Kidney (tissue), 14 donors: ENCODE measurements around the gene STAB1. TPM values are rescaled to one million over a fixed set of nuclear protein-coding genes. Genes with fewer than 3 reads are reported as not detected.

ENCODE experiments used
- DNase-seq, 5 donors: peaks; one replicate each; pipeline ENCODE4 v3.0.0-alpha.2; 2013 to 2020
- FAIRE-seq: peaks from 2 replicates; lab custom pipeline; 2012; peaks lifted over from hg19 to GRCh38; lab: Jason Lieb, UNC
- H3K27ac ChIP-seq, 2 donors: one replicate each; pipeline ENCODE4 v1.7.0; 2013; ENCODE audit warnings: low read depth in 2 of 2, low read length in 2 of 2, inconsistent platforms in 1 of 2
- H3K27me3 ChIP-seq: one replicate; pipeline ENCODE4 v1.7.1; 2013; ENCODE audit warnings: low read length, inconsistent platforms; ENCODE audit not compliant: control insufficient read depth, insufficient read depth
- H3K36me3 ChIP-seq, 3 donors: one replicate each; pipeline versions ENCODE4 v1.7.0 to v1.7.1; 2013; ENCODE audit warnings: low read length in 3 of 3, control low read depth in 1 of 3, inconsistent platforms in 1 of 3; ENCODE audit not compliant: insufficient read depth in 3 of 3, control insufficient read depth in 2 of 3
- H3K4me1 ChIP-seq, 3 donors: one replicate each; pipeline versions ENCODE4 v1.7.0 to v1.7.1; 2013; ENCODE audit warnings: low read length in 3 of 3, inconsistent platforms in 1 of 3, low read depth in 1 of 3; ENCODE audit not compliant: control insufficient read depth in 2 of 3, insufficient read depth in 2 of 3
- H3K4me3 ChIP-seq, 3 donors: one replicate each; pipeline versions ENCODE4 v1.7.0 to v1.8.1; 2013; ENCODE audit warnings: low read length in 3 of 3, control low read depth in 1 of 3, inconsistent platforms in 1 of 3
- H3K9ac ChIP-seq, 3 donors: one replicate each; pipeline versions ENCODE4 v1.7.0 to v1.7.1; 2013; ENCODE audit warnings: low read length in 3 of 3, control low read depth in 1 of 3, inconsistent platforms in 1 of 3
- H3K9me3 ChIP-seq, 3 donors: one replicate each; pipeline versions ENCODE4 v1.7.0 to v1.7.1; 2013; ENCODE audit warnings: low read length in 3 of 3, control low read depth in 1 of 3, inconsistent platforms in 1 of 3; ENCODE audit not compliant: control insufficient read depth in 2 of 3, insufficient read depth in 1 of 3
- CTCF ChIP-seq: IDR thresholded peaks from 3 replicates; pipeline ENCODE4 v1.5.1; 2012; ENCODE audit warnings: mild to moderate bottlenecking, moderate library complexity, borderline replicate concordance; ENCODE audit not compliant: insufficient read depth; ENCODE audit errors: extremely low read depth
- intact Hi-C: fragments of 100-400 bp; cut with DNase I; formaldehyde crosslinking; loops from one replicate; pipeline ENCODE4 v1.11.1; 2022
- polyA plus RNA-seq: library from polyadenylated mRNA; stranded (reverse); fragments of 350-450 nt; fragmentation: Illumina TruSeq; extraction: RNeasy Lipid Tissue Mini Kit (QIAGEN cat#74804); gene quantifications from one replicate; pipeline ENCODE4 v1.2.3, GENCODE V29; 2014; ENCODE audit warnings: low read depth, low replicate concordance; ENCODE audit not compliant: insufficient read depth
- total RNA-seq: library from RNA; stranded (reverse); fragmentation: NEBNext Ultra II Directional; extraction: Animal tissue kit (Norgen Biotek cat#: 25700); gene quantifications from one replicate; pipeline ENCODE4 v1.2.1, GENCODE V29; 2021
- donor health status: control.
- donor health status: control.
- donor health status: control.
- donor health status: control.
- donor health status: control.
- donor health status: DM: yes; HTN: yes; CAD: no.
- donor health status: Normal renal cell carcinoma (clear cell type).

Gene STAB1
- total and polyA plus RNA-seq, 2 donors from 2014 or later: 98.4 to 379 TPM

GRCh38 chr3:52537165-52537620 lies 42.1 kb downstream of the STAB1 start:
- Histone ChIP-seq H3K4me1 (peaks cover 3 to 31% (median 12%) of the 10 kb centered on the region in 3 donors), H3K27ac (peak overlapping the region; percentile 87 to 96), H3K4me3 (peak overlapping the region; percentile 87 to 97 (median 93)), H3K9me3 (no peaks in the 10 kb centered on the region), H3K36me3 (peaks cover 0 to 10% (median 0%) of the 10 kb centered on the region in 3 donors), H3K9ac (peak overlapping the region; percentile 63 to 97 (median 80)), H3K27me3 (no peaks in the 10 kb centered on the region)
- FAIRE-seq (no peak), DNase-seq (no peak)
- intact Hi-C loops: no loop called here
- TF ChIP-seq CTCF: no peak

- no peaks in the 10 kb centered on the region for H3K27me3 ChIP-seq
- H3K9ac ChIP-seq: peak overlapping the region; percentile 63 to 97 (median 80)
- peaks cover 0 to 10% (median 0%) of the 10 kb centered on the region in 3 donors for H3K36me3 ChIP-seq
- intact Hi-C loops: no loop called here
- H3K27ac ChIP-seq: peak overlapping the region; percentile 87 to 96
- H3K4me3 ChIP-seq: peak overlapping the region; percentile 87 to 97 (median 93)
- FAIRE-seq (no peak), DNase-seq (peak in 1 of 5 donors; percentile 33)
- TF ChIP-seq CTCF: no peak
- H3K4me1 ChIP-seq: peaks cover 3 to 28% (median 12%) of the 10 kb centered on the region in 3 donors
- H3K9me3 ChIP-seq: no peaks in the 10 kb centered on the region
Observed at GRCh38 chr3:52537726-52538421, 42.7 kb downstream of the STAB1 start.

GRCh38 chr3:52539010-52539653 lies 44.0 kb downstream of the STAB1 start:
- H3K9me3 ChIP-seq: no peaks in the 10 kb centered on the region
- intact Hi-C loops: no loop called here
- H3K27ac ChIP-seq: peak overlapping the region in 1 of 2 donors; percentile 17
- TF ChIP-seq CTCF: no peak
- no peaks in the 10 kb centered on the region for H3K27me3 ChIP-seq
- peaks cover 3 to 28% (median 12%) of the 10 kb centered on the region in 3 donors for H3K4me1 ChIP-seq
- no peak for FAIRE-seq
- DNase-seq: no peak
- no peak overlapping the region for H3K9ac ChIP-seq
- peak overlapping the region in 2 of 3 donors; percentile 34 to 38 for H3K4me3 ChIP-seq
- peaks cover 0 to 10% (median 0%) of the 10 kb centered on the region in 3 donors for H3K36me3 ChIP-seq
